WTC11 (cell line): Measurements from ENCODE around the gene CRIP2.

Experiments used
- CTCF ChIP-seq: fragments of 200-600 bp; IDR thresholded peaks from 2 replicates; pipeline ENCODE4 v1.8.0; 2022; ENCODE audit warnings: antibody characterized with exemption
- NFATC4 ChIP-seq: fragments of 250-450 bp; sonication (Bioruptor Pico); IDR thresholded peaks from 2 replicates; pipeline ENCODE4 v1.9.0; 2021; ENCODE audit warnings: mild to moderate bottlenecking
- ZBTB43 ChIP-seq: sonication (generic); formaldehyde crosslinking; IDR thresholded peaks from 2 replicates; pipeline ENCODE4 v1.8.1; 2023; ENCODE audit warnings: mild to moderate bottlenecking, missing genetic modification reagents
- ZNF219 ChIP-seq: sonication (generic); formaldehyde crosslinking; IDR thresholded peaks from 2 replicates; pipeline ENCODE4 v1.8.0; 2023; ENCODE audit warnings: missing genetic modification reagents, mild to moderate bottlenecking, borderline replicate concordance
- ZNF263 ChIP-seq: sonication (generic); formaldehyde crosslinking; IDR thresholded peaks from 2 replicates; pipeline ENCODE4 v1.8.1; 2022; ENCODE audit warnings: low read depth, mild to moderate bottlenecking, moderate library complexity, missing genetic modification reagents

- TF ChIP-seq ZBTB43 (CRISPR knock-in tag): no peak
- TF ChIP-seq CTCF: no peak
- no peak for TF ChIP-seq ZNF219 (CRISPR knock-in tag)
- TF ChIP-seq NFATC4: no peak
- no peak for TF ChIP-seq ZNF263 (CRISPR knock-in tag)
These were observed 49.8 kb upstream of the CRIP2 start for GRCh38 chr14:105424861-105425260.
